GM10266 (cell line): ENCODE measurements around the gene RHEB.

Experiments used
- DNase-seq: peaks from one replicate; pipeline ENCODE4 v3.0.0; 2012; ENCODE audit errors: extremely low spot score
- CTCF ChIP-seq: IDR thresholded peaks from 2 replicates; pipeline ENCODE4 v1.5.1; 2012; ENCODE audit warnings: mild to moderate bottlenecking, low read depth; ENCODE audit not compliant: control insufficient read depth, insufficient read depth; ENCODE audit errors: missing control alignments

RHEB gene

GRCh38 chr7:151426441-151426903, 93.2 kb downstream of the RHEB start:
- no peak for TF ChIP-seq CTCF
- no peak for DNase-seq

- DNase-seq: no peak
- no peak for TF ChIP-seq CTCF
Measured at GRCh38 chr7:151425670-151426440, 93.8 kb downstream of the RHEB start.

- DNase-seq: no peak
- TF ChIP-seq CTCF: no peak
Measured at GRCh38 chr7:151424799-151425198, 94.9 kb downstream of the RHEB start.

- no peak for TF ChIP-seq CTCF
- no peak for DNase-seq
Measured at GRCh38 chr7:151423936-151424335, 95.8 kb downstream of the RHEB start.

- no peak for DNase-seq
- TF ChIP-seq CTCF: no peak
Measured at GRCh38 chr7:151423226-151423625, 96.5 kb downstream of the RHEB start.

- DNase-seq: no peak
- no peak for TF ChIP-seq CTCF
Measured at GRCh38 chr7:151422212-151422611, 97.5 kb downstream of the RHEB start.

- DNase-seq: no peak
- no peak for TF ChIP-seq CTCF
Measured at GRCh38 chr7:151420144-151420543, 99.6 kb downstream of the RHEB start.
